NCI-H1694 treated with DMSO at 0.1 percent for 48 hours (cell line): ENCODE data around the gene HOXA9.

Experiments used
- DNase-seq: peaks from one replicate; lab custom pipeline; 2025; lab: John Stamatoyannopoulos, UW

The HOXA9 gene

GRCh38 chr7:27163288-27164044 is 1.9 kb downstream of the HOXA9 start:
- DNase-seq = no peak

GRCh38 chr7:27162561-27163287 is 2.6 kb downstream of the HOXA9 start:
- DNase-seq = no peak

GRCh38 chr7:27161721-27162560 is 3.4 kb downstream of the HOXA9 start:
- no peak for DNase-seq

- DNase-seq = no peak
These were observed 4.1 kb downstream of the HOXA9 start for GRCh38 chr7:27161214-27161720.

GRCh38 chr7:27160546-27161213 is 4.7 kb downstream of the HOXA9 start:
- peak; percentile 80 for DNase-seq

GRCh38 chr7:27160145-27160545 is 5.2 kb downstream of the HOXA9 start:
- no peak for DNase-seq

- DNase-seq = no peak
These were observed 5.8 kb downstream of the HOXA9 start for GRCh38 chr7:27159266-27160144.

- DNase-seq = no peak
These were observed 6.7 kb downstream of the HOXA9 start for GRCh38 chr7:27158436-27159265.

GRCh38 chr7:27157702-27158431 is 7.5 kb downstream of the HOXA9 start:
- no peak for DNase-seq

GRCh38 chr7:27156916-27157701 is 8.2 kb downstream of the HOXA9 start:
- no peak for DNase-seq

- no peak for DNase-seq
These were observed 8.8 kb downstream of the HOXA9 start, which contains the start of gene HOXA7 for GRCh38 chr7:27156508-27156898. Gene HOXA7 (minus strand): TSS chr7:27156675. CDS start chr7:27156545, 130 bp downstream.

- no peak for DNase-seq
These were observed 9.4 kb downstream of the HOXA9 start for GRCh38 chr7:27155816-27156507.

GRCh38 chr7:27154901-27155815 is 10.2 kb downstream of the HOXA9 start:
- DNase-seq = no peak

- DNase-seq = no peak
These were observed 11.0 kb downstream of the HOXA9 start for GRCh38 chr7:27154369-27154768.

GRCh38 chr7:27153526-27153925 is 11.8 kb downstream of the HOXA9 start:
- no peak for DNase-seq

GRCh38 chr7:27152816-27153442 is 12.4 kb downstream of the HOXA9 start:
- no peak for DNase-seq
